RPMI8226 (cell line): ENCODE data around the gene ARMC2.

Experiments used
- DNase-seq: peaks from one replicate; pipeline ENCODE4 v3.0.0-alpha.2; 2015

Gene ARMC2

DNA sequence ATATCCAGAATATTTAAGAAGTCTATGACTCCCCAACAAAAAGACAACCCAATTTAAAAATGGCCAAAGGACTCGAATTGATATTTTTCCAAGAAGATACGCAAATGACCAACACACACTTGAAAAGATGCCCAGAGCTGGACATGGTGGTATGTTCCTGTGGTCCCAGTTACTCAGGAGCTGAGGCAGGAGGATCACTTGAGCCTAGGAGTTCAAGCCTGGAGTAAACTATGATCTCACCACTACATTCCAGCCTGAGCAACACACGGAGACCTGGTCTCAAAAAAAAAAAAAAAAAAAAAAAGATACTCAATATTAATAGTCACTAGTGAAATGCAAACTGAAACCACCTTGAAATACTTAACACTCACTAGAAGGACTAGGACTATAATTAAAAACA lies 12.2 kb upstream of the ARMC2 start:
- no peak for DNase-seq

DNA sequence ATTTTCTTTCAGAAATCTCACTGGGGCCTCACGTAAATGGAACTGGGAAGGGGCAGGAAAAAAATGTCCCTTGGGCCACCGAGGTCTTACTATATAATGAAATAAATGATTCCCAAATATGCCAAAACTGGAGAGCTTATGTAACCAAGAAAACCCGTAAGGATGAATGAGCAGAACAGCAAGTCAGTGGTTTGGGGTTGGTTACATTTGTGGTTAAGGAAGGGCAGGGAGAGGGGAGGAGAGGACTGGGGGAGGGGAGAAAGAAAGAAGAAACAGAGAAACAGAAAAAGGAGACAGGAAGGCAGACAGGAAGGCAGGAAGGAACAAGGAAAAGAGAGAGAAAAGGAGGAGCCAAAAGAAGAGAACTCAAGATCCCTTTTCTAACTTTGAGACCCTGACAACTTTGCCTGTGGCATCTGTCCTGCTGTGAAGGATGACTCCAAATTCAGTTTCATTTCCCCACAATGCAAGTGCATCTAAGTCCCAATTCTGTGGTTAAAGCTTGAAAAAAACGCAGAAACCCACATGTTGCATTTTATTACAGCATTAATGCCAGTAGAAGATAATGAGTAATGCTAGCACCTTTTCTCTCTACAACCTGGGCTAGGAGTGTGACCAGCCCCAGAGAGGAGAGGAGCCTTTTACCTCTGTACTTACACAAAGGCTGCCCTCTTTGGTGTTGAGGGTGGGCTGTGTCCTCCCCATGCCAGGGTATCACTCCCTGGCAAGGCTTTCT lies 10.8 kb upstream of the ARMC2 start:
- peak; percentile 85 for DNase-seq

DNA sequence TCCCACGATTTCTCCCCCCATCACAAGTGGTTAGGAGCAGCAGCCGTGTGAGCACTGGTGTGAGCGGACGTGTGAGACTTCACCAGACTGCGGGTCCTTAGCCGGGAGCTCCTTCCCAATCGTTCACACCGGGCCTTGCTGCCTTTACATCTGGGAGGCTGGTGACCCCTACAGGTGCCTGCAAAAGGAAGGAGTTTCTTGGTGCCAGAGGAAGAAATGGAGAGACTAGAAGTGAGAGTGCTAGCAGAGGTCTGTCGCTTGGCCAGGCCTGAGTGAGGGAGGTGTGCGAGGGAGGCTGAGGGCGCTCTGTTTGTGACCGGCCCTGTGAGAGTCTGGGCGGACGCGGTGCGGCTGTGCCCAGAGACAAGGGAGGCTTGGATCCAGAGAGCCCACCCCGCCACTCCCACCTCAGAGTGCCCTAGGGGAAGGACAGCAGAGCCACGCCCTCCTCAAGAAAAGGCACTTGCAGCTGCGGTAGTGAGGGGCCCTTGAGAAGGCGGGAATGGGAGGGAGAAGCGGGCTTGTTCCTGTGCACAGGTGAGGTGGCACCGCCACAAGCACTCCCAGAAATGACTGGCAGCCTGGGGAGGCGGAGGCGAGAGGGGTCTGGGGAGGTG lies 10.0 kb upstream of the ARMC2 start:
- DNase-seq, result peak; percentile 7

DNA sequence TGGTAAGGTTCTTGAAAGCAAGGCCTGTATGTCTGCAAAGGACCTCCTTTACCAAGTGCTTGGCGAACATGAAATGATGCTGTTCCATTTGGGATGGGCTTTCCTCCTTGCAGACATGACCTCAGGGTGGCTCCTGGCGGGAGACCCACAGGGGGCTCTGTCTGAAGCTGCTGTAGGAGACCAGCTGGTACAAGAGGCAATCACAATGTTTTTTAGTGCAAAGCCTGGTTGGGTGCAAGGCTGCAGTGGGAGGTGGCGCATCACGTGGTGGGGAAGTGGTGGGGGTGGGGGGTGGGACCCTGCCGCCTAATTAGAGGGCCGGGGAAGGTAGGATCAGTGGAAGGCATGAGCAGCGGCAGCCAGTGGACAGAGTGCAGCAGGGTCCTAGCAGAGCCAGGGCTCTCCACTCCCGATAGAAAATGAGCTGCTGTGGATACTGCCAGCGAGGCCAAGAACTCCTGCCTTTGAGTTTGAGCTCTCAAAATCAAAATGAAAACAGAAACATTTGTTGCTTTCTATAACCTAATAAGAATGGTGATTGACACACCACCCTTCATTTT lies 9.1 kb upstream of the ARMC2 start:
- no peak for DNase-seq

DNA sequence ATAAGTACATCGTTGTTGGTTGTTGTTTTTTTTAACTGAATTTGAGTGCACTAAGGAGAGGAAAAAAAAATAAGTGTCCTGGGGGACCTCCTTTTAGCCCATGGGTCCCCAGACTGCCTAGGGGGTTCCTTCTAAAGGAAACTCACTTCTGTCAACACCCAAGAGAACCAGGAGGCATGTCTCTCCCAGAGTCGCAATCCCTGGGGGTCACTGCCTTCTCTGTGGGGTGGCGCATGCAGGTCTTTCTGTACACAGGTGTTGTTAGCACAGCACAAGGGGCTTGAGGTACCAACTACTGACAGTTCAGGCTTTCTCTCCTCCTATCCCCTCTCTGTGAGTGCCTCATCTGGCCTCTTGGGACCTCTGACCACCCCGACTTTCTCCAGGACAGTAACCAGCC lies 7.3 kb upstream of the ARMC2 start:
- DNase-seq, result no peak

DNA sequence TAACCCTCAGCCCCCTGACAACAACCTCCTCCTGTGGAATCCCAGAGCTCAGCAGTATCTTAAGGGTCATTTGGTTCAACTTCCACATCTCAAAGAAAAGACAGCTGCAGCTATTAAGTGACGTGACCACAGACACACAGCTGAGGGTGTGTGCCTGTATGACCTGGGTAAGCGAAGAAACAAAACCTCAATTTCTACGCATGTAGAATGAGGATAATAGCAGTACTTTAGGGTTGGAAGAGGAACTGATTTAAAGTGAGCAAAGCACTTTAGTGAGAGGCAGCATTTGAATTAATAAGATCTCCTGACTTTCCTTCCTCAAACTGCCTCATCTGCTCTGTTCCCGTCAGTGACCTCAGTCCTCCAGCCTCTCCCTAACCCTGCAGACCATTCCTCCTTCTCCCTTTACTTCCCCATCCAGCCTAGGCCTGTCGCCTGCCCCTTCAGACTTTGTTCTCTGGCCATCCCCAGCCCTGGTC lies 6.8 kb upstream of the ARMC2 start:
- DNase-seq, result peak; percentile 84

DNA sequence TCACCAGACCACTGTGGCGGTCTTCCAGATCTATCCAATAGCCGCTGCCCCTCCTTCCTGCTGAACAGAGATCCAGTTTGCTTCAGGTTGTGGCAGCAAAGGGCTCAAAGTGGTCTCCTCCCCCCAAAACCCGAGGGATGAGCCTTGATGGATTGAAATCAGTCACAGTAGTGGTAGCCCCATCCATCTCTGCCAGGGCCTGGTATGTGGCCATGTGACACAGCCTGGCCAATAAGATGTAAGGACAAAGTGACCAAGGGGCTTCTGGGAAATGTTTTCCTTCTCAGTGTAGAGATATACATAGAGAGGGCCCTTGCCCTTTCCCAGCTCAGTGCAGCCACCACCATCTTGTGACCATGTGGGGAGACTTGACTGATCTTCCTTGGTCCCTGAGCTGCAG lies 4.1 kb upstream of the ARMC2 start:
- DNase-seq, result no peak

DNA sequence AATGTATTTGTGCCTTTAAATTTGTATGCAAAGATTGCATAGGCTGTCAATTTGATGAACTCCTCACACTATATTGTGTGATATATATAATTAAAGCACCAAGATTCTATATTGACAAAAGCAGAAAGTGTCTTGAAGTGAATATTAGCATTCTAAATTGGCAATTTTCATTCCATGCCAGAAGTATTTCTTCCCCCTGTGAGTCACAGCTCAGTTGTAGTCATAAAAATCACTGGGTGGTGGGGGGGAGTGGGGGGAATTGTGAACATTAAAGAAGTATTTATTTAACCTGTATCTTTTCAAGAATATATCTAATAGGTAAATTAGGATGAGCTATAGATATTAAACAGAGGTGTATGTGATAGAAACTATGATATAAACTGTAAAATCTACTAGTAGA lies 3.1 kb upstream of the ARMC2 start:
- no peak for DNase-seq

DNA sequence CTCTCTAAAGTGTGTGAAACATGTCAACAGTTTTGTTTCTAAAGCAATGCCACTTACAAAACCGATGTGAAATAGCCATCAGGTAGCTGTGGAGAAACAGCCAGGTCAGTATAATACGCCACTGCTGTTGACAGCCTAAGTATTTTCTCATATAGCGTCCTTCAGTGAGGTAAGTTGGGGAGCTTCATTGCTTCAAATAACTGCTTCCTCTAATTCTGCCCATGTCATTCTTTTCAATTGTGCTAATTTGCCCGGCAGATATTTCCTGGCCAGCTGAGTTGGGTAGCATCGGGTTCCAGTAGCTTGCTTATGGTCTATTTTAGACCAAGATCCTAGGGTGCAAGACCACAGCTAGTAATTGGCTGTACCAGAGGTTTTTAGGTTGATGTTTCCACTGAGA lies 2.1 kb upstream of the ARMC2 start:
- no peak for DNase-seq

DNA sequence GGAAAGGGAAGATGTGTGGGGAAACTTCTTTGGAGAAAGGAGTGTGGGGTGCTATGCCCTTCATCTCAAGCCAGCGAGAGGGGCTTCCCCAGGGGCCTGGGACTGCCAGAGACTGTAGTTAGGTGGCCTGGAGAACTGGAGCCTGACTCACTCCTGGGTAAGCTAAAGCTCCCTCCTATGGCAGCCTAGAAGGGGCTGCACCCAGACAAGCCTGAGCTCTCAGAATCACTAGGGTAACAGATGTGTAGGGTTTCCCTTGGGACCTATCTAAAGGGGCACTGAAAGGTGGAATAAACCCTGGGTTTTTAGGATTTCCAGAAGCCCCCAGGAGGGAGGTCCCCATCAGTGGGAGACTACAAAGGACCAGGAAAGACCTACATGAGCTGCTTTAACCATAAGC lies 1.6 kb upstream of the ARMC2 start:
- DNase-seq, result no peak

DNA sequence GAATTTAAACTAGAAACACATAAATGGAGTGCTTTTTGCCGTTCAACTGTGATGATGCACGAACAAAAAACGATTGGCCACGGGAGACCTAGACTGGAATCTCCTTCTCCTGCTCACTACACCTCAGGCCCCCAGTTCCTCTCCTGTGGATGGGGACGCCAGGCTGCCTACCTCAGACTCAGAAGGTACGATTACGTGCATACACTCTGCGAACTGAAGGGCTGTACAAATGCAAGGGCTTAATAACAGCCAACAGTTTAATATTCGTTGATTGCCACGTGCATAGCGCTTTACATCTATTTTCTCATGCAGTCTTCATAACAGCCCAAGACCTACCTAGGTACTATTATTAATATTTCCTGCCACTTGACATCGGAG lies 495 bp upstream of the ARMC2 start:
- no peak for DNase-seq

DNA sequence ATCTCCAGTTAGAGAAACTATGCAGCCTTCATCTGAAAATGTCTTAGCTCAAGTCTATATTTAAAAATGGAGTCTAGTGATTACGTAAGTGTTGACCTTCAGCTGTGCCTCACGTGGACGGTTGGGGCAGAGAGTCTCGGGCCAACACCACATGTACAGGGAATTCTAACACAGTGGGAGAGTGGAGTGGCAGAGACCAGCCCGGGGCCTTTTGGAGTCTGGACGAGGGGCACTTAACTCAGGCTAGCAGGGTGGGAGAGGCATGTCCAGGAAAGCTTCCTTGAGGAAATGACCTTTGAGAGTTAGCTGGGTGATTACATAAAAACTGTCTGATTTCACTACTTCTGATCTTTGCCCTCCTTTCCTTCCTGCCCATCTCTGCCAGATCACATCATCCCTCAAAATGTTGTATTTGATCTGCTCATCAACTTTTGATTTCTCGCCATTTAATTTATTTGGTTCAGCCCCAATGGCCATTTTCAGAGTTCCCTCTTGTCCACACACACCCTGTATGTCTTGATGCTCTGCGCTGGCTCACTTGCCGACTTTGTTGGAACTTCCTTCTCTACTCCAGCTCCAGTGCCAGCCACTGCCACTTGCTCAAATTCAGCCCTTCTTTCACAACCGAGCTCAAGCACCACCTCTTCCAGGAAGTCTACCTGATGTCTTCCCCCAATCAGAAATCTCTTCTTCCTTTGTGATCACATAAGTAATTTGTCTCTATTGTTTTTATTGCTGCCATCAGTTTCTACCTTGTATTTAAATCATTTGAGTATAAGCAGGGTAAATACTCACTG lies 2.6 kb downstream of the ARMC2 start:
- DNase-seq, result no peak

DNA sequence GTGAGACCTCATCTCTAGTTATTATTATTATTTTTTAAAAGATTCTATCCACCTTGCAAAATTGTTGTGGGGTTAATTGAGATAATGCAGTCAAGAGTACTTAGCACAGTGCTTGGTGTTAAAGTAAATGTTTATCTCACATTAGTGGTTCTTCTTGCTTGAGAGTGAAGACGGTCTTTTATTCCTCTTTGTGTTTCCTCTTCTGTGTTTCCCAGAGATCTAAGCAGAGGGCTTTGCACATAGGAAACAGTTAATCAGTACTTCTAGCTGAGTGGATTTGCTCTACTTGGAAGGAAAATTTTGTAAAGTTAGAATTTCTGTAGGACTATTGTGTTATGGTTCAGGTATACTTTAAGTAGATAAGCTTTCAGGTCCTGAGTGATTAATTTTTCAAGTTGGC lies 3.5 kb downstream of the ARMC2 start:
- no peak for DNase-seq

DNA sequence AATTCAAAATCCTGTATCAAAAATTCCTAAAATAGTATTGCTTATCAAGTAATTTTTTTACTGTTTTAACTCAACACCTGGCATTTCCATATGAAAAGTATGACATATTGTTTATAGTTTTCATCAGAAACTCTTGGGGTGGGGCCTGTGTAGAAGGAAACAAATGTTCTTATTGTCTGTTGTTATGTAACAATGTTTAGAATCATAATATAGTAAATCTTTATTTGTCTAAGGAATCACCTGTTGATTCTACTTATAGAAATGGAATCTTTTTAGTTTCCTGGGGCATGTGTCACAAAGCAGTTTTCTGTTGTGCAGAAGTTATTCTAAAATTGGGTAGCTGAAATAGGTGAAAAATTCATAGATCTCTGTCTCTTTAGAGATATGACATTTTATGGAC lies 4.9 kb downstream of the ARMC2 start:
- no peak for DNase-seq

DNA sequence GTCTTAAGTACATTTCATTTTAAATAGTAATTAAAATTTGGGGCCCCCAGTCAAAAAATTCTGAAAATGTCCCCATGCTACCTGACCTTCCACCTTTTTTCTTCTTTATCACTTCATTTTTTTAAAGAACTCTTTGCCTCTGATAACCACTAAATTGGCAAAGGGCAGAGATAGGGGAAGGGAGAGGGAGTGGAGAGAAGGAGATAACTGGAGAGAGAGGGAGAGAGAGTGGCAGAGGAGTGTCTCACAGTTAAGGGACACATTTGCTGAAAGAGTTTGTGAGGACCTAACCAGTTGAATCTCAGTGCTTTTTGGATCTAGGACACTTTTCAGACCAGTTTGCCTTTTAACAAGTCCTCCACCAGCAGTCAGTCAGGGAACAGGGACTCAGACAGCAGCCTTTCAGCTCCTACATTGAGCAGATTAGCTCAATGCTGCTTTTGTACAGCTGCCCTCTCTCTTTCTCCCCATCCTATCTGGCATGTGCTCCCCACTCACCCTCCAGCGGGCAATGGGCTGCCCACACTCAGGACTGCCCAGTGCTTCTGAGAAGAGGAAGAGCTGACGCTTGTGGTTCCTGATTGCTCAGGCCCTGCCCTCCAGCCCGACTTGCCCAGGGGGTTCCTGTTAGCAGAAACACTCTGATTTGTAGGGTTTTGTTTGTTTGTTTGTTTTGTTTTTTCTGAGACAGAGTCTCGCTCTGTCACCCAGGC lies 14.4 kb downstream of the ARMC2 start:
- DNase-seq, result no peak

DNA sequence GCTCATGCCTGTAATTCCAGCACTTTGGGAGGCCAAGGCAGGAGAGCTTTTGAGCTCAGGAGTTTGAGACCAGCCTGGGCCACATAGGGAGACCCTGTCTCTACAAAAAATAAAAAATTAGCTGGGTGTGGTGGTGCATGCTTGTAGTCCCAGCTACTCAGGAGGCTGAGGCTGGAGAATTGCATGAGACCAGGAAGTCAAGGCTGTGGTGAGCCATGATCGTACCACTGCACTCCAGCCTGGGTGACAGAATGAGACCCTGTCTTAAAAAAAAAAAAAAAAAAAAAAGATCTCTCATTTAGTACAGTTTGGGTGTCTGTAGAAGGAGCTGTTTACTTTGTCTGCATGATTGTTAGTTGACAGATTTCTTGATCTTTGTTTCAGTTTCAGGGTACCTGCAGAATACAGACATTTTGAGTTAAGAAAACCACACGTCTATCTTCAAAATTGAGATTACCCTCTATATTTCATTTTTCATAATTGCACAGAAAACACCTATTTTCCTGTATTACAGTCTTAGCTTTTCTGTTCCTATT lies 17.6 kb downstream of the ARMC2 start:
- DNase-seq, result peak; percentile 11

DNA sequence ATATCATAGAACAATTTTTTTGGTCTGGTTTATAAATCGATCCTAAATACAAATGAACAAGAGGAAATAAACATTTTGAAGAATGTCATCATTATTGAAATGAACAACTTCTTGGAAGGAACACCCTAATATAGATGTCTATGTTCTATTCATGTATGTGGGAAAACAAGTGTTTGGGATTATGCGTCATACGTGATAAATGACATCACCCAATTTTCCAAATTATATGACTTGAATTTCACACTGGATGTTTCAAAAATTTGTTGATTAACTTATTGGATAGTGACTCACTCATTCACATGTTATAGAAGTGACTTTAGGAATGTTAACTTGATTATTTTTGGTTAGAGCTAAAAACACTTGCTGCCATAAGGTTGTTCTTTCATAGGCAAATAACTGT lies 18.6 kb downstream of the ARMC2 start:
- no peak for DNase-seq

DNA sequence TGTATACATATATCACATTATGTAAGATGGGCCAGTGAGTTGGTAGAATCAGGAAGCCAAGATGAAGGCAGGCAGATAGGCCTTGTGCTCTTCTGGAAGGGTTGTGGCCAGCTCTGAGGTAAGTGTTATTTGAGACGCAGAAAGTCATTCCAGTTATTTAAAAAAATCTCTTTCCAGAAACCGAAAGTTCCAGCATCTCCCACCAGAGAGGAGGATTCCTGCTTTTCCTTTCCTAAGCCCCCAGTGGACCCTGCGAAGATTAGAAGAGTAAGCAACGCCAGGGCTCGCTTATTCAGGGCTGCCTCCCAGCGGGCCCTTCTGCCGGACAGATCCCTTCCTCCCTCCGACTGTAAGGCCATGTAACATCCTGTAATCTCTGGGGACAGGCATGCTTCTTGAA lies 20.4 kb downstream of the ARMC2 start:
- no peak for DNase-seq

DNA sequence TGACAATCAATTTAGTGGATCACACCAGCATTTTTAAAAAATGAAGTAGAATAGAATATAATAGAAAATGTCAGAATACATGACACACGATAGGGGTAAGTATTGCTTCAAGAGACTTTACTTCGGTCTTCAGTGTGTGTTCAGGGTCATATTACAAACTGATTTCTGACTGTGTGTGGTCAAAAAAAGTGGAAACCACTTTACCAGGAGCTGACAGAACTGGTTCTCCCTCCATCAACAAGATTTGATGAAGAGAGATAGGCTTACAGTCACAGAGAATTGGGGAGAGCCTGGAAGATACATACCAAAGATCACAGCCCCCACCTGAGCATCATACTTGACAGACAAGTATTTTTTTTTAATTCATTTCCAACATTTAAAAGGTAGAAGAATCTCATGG lies 21.7 kb downstream of the ARMC2 start:
- DNase-seq, result no peak

DNA sequence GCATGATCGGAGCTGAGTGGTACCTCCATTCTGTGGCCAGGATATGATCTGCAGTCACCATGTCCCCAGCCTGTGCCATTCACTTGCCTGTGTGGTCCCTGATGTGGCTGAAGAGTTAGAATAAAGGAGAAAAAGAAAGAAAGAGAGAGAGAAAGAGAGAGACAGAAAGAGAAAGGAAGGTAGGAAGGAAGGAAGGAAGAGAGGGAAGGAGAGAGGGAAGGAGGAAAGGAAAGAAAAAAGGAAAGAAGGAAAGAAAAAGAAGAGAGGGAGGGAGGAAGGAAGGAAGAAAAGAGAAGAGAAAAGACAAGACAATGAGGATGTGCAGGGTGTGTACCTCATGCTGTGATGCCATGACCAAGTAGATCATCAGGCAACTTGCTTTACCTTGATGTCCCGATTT lies 22.1 kb downstream of the ARMC2 start:
- DNase-seq, result no peak

DNA sequence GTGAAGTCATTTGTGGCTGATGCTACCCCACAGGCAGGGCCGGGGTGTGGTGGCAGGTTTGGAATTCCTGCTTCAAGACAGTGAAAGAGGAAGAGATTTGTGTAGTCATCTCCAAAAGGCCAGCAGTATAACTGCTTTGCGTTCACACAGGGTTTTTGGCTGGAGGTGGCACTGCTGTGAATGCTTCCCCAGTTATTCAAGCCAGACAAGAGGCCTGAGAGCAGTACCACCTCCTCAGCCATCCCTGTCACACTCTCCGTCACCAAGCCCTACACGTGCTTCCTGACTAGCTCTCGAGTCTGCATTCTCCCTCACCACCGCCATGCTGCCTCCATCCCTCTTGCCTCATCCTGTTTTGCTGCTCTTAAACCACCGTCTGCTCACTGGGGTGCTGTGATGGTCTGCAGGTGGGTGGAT lies 23.9 kb downstream of the ARMC2 start:
- no peak for DNase-seq

DNA sequence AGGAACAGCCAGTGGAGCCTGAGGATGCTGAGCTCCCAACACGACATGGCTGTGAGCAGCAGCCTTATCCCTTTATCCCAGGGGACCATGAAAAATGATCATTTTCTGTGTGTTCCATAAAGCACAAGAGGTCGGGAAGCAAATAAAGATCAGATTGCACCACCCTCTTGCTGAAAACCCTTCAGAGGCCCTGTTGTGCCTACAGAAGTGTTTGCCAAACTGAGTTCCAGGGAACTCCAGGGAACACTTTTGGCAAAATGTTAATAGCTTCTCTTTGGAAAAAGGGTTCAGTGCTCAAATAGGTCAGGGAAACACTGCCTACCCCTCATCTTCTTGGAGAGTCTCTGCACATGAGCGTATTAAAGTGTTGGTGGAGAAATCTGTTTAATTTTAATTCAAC lies 24.4 kb downstream of the ARMC2 start:
- DNase-seq, result no peak

DNA sequence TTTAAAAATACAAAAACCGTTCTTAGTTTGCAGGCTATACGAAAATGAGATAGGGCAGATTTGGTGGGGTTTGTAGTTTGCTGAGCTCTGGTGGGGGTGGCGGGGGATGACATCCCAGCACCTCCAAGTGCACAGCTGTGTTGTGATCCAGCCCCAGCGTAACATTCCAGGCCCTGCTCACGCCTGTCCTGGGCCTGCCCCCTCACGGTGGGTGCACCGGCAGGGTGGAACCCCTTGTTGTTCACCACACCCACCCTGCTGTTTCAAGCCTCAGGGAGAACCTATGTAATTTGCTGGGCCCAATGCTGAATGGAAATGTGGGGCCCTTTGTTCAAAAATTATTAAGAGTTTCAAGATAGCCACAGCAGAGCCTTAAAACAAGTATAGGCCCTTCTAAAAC lies 25.0 kb downstream of the ARMC2 start:
- DNase-seq, result no peak
